Endothelial cell of umbilical vein (primary cell): ENCODE measurements around the gene RGL4. TPM values are rescaled to one million over a fixed set of nuclear protein-coding genes. Genes with fewer than 3 reads are reported as not detected.

ENCODE experiments used
- BruUV-seq: library from RNA; stranded (reverse); fragments of 400-500 nt; replicated peaks from 2 replicates; lab custom pipeline; 2021; lab: Mats Ljungman, UMichigan
- CTCF ChIA-PET: fragments of 300-600, 350-600 bp; sonication (Branson Sonifier 250); formaldehyde crosslinking; loops from one replicate; lab custom pipeline; 2021; ENCODE audit warnings: antibody characterized with exemption, inconsistent platforms; lab: Charles Lee
- POLR2A ChIA-PET: fragments of 300-600, 350-600 bp; sonication (Branson Sonifier 250); formaldehyde crosslinking; loops from one replicate; lab custom pipeline; 2021; ENCODE audit warnings: antibody characterized with exemption, inconsistent platforms; lab: Charles Lee
- DNase-seq: peaks from one replicate; pipeline ENCODE4 v3.0.0-alpha.2; 2011; ENCODE audit warnings: low read depth, low spot score
- FAIRE-seq: peaks from 2 replicates; lab custom pipeline; 2011; peaks lifted over from hg19 to GRCh38; lab: Jason Lieb, UNC
- H2AFZ ChIP-seq: 2 replicates; pipeline ENCODE4 v1.6.0; 2012; ENCODE audit warnings: low read depth, low read length, control low read depth, inconsistent platforms
- H3K27ac ChIP-seq: 2 replicates; pipeline ENCODE4 v1.5.1; 2011; ENCODE audit warnings: low read depth, mild to moderate bottlenecking, control low read depth, low read length, moderate library complexity; ENCODE audit not compliant: insufficient read depth
- H3K27me3 ChIP-seq, 2 experiments: 2 replicates each; pipeline versions ENCODE4 v1.6.0 to v1.6.1; 2011; ENCODE audit warnings: low read length in 2 of 2, mixed read lengths in 1 of 2; ENCODE audit not compliant: control insufficient read depth in 2 of 2, insufficient read depth in 2 of 2
- H3K36me3 ChIP-seq, 2 experiments: 2 replicates in 1 of 2; 3 replicates in 1 of 2; pipeline ENCODE4 v1.5.1; 2011; ENCODE audit warnings: low read length in 2 of 2, mild to moderate bottlenecking in 1 of 2, moderate library complexity in 1 of 2; ENCODE audit not compliant: control insufficient read depth in 2 of 2, insufficient read depth in 2 of 2; ENCODE audit errors: extremely low read depth in 1 of 2
- H3K4me1 ChIP-seq: 3 replicates; pipeline ENCODE4 v1.5.1; 2011; ENCODE audit warnings: mild to moderate bottlenecking, low read length; ENCODE audit not compliant: control insufficient read depth, insufficient read depth; ENCODE audit errors: extremely low read depth
- H3K4me2 ChIP-seq: 2 replicates; pipeline ENCODE4 v1.6.1; 2011; ENCODE audit warnings: low read length, control low read depth, mixed read lengths; ENCODE audit not compliant: insufficient read depth
- H3K4me3 ChIP-seq, 3 experiments: fragments of 200-600 bp in 1 of 3; sonication (generic), shearing (Covaris generic) in 1 of 3; replicated peaks in 1 of 3; 2 replicates each; pipeline ENCODE4 v1.5.1; 2011 to 2016; ENCODE audit warnings: control low read depth in 3 of 3, low read length in 3 of 3, mild to moderate bottlenecking in 2 of 3, inconsistent platforms in 1 of 3, low read depth in 1 of 3, moderate library complexity in 1 of 3; ENCODE audit not compliant: insufficient read depth in 1 of 3
- H3K79me2 ChIP-seq: 2 replicates; pipeline ENCODE4 v1.6.0; 2012; ENCODE audit warnings: low read length, inconsistent platforms; ENCODE audit not compliant: control insufficient read depth, insufficient read depth
- H3K9ac ChIP-seq: replicated peaks from 2 replicates; pipeline ENCODE3; 2011; ENCODE audit warnings: low read length, control low read depth; ENCODE audit not compliant: insufficient read depth; ENCODE audit errors: extremely low read depth
- H3K9me1 ChIP-seq: replicated peaks from 3 replicates; pipeline ENCODE4 v1.6.0; 2011; ENCODE audit warnings: mild to moderate bottlenecking, low read length; ENCODE audit not compliant: control insufficient read depth, insufficient read depth; ENCODE audit errors: extremely low read depth
- H3K9me3 ChIP-seq: replicated peaks from 2 replicates; pipeline ENCODE4 v1.5.1; 2012; ENCODE audit warnings: low read length, inconsistent platforms; ENCODE audit not compliant: control insufficient read depth, insufficient read depth
- H4K20me1 ChIP-seq: replicated peaks from 2 replicates; pipeline ENCODE3; 2011; ENCODE audit warnings: mild to moderate bottlenecking, low read length; ENCODE audit not compliant: control insufficient read depth, insufficient read depth; ENCODE audit errors: extremely low read depth
- CTCF ChIP-seq, 2 donors: IDR thresholded peaks; 1 replicate in 1 of 2; 2 replicates in 1 of 2; pipeline ENCODE4 v1.5.1; 2011; ENCODE audit warnings: low read length in 2 of 2, mild to moderate bottlenecking in 2 of 2, moderate library complexity in 2 of 2, control low read depth in 1 of 2, inconsistent platforms in 1 of 2, low read depth in 1 of 2; ENCODE audit not compliant: insufficient read depth in 1 of 2; ENCODE audit errors: extremely low read depth in 1 of 2
- GATA2 ChIP-seq: IDR thresholded peaks from 2 replicates; pipeline ENCODE4 v1.7.0; 2011; ENCODE audit warnings: low read depth, mild to moderate bottlenecking, moderate library complexity, mixed read lengths, low read length; ENCODE audit not compliant: insufficient read length, insufficient read depth
- JUN ChIP-seq: IDR thresholded peaks from 2 replicates; pipeline ENCODE4 v1.6.1; 2011; ENCODE audit warnings: borderline replicate concordance, low read depth; ENCODE audit not compliant: insufficient read length, insufficient read depth
- MAX ChIP-seq: IDR thresholded peaks from 2 replicates; pipeline ENCODE4 v1.6.1; 2011; ENCODE audit not compliant: insufficient read depth, insufficient read length
- MYC ChIP-seq: IDR thresholded peaks from one replicate; pipeline ENCODE4 v1.6.1; 2011; ENCODE audit warnings: mild to moderate bottlenecking, low read depth, low read length
- POLR2AphosphoS5 ChIP-seq: IDR thresholded peaks from 2 replicates; pipeline ENCODE4 v1.6.1; 2012; ENCODE audit warnings: low read depth, mild to moderate bottlenecking, control low read depth, low read length, moderate library complexity; ENCODE audit not compliant: insufficient read depth
- dilution Hi-C: fragments of 300-500 bp; cut with MboI; formaldehyde crosslinking; loops from one replicate; pipeline ENCODE4 v1.15.0; 2019; ENCODE audit warnings: low sequenced_read_pairs; ENCODE audit not compliant: extremely low pct_ligation_motif_present
- intact Hi-C: fragments of 100-400 bp; cut with micrococcal nuclease; formaldehyde crosslinking; loops from one replicate; pipeline ENCODE4 v1.10.0; 2022
- polyA plus RNA-seq, 4 experiments: library from polyadenylated mRNA; depleted of rRNA in 3 of 4; stranded (reverse) in 3 of 4; unstranded in 1 of 4; fragments of >200 nt; gene quantifications; 2 replicates each; pipeline versions ENCODE4 v1.2.1 to v1.2.3, GENCODE V29; 2011 to 2012; ENCODE audit warnings: missing spikeins in 1 of 4
- total RNA-seq: library from RNA; stranded (reverse); gene quantifications from 2 replicates; pipeline ENCODE4 v1.2.3, GENCODE V29; 2021

The RGL4 gene
- total and polyA plus RNA-seq, 2 donors (not counting 3 experiments of a cell fraction or from before 2014, with no cell fraction given) = not detected

DNA sequence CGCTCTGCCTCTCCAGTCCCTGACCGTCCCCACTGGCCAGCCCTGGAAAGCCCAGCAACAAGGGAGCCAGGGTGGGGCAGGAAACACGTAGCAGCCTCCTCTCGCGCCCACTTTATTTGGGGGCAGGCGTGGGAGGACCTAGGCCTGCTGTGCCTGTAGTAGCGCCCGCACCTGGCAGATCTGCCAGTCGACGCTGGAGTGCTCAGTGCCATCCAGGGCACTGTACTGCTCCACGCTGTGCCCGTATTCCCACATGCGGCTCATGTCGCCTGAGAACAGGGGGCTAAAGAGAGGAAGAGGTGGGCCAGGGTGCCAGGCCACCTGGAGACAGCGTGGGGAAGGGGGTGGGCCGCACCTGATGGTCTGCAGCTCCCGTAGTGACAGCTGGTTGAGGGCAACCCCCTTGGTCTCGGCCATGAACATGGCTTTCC lies 41.7 kb upstream of the RGL4 start:
- no TSS peak for BruUV-seq
- Histone ChIP-seq H3K79me2 (no peaks in the 10 kb centered on the region), H3K4me2 (no peak overlapping the region), H3K36me3 (no peaks in the 10 kb centered on the region), H3K4me3 (no peak overlapping the region), H3K27me3 (no peaks in the 10 kb centered on the region), H4K20me1 (no peaks in the 10 kb centered on the region), H3K27ac (no peak overlapping the region), H3K4me1 (no peaks in the 10 kb centered on the region), H2AFZ (no peak overlapping the region), H3K9me3 (no peaks in the 10 kb centered on the region), H3K9me1 (no peaks in the 10 kb centered on the region), H3K9ac (no peak overlapping the region)
- dilution Hi-C loops = no loop called here
- FAIRE-seq = no peak
- no peak for DNase-seq
- POLR2A ChIA-PET = no interaction called here
- intact Hi-C loops = no loop called here
- TF ChIP-seq CTCF (IDR thresholded peaks at IDR 0.05; ENCODE audit: extremely low read depth in 1 of 2, insufficient read depth in 1 of 2, low read depth in 1 of 2, low read length in 2 of 2) (no peak), MYC (no peak), GATA2 (no peak), JUN (no peak), POLR2AphosphoS5 (no peak), MAX (no peak)
- CTCF ChIA-PET = no interaction called here
